ENCODE measurements around the gene MATN3.

MATN3 gene

DNA sequence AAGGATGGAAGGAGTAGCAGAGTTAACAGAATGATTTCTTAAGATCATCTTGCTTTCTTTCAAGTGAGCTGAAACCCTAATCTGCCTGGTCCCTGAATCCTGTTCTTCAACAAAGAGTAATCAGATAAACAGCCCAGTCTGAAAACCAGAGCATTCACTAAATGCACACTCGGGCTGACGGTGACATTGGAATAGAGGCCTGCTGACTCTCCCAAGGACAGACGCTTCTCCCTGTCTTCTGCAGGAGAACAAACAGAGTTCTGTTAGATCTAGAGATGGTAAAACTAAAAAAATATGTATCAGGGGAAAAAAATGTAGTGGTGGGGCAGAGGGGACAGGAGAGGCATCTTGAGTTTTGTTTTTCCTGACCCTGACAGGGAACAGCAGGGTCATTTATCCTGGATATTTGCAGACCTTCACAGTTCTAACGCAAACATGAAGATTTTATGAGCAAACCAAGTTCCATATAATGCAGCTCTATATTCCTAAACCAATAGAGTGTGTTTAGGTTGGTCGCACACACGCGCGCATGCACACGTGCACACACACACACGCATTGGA is 7.3 kb downstream of the MATN3 start:
- no peak for DNase-seq (ENCODE audit: low read depth)

DNA sequence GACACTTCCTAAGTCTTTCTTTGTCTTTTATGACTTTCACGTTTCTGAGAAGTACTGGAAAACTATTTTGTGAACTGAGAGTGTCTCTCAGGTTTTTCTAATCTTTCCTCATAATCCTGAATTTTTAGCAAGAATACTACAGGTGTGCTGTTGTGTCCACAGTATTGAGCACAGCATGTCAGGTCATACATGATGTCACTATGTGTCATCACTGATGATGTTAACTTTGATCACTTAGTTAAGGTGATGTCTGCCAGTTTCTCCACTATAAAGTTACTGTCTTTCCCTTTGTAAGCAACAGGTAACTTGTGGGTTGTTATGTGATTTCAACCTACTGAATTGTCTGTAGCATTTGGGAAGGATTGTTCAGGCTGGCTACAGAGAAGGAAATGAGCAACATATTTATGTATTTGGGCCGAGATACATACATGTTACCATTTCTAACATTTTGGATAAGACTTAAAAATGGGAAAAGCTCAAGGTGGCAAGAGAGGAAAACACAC is 11.1 kb downstream of the MATN3 start:
- no peak for DNase-seq (ENCODE audit: low read depth)

DNA sequence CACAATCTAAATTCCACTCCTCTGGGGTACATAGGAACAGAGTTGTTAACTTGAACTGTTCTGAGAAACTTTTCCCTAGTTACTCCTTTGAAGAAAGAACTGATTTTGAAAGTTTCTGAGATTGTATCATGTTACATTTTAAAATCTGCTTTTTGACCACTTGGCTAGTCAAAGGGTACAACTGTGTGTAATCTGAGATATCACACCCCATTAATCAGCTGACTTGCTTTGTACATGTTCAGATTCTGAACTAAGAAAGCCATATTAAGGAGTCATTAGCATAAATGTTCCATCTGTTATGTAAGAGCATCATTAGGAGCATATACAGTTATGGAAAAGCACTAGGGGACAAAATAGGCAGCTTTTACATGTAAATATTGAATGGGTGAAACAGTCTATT is 18.7 kb downstream of the MATN3 start:
- DNase-seq (ENCODE audit: low read depth): no peak

DNA sequence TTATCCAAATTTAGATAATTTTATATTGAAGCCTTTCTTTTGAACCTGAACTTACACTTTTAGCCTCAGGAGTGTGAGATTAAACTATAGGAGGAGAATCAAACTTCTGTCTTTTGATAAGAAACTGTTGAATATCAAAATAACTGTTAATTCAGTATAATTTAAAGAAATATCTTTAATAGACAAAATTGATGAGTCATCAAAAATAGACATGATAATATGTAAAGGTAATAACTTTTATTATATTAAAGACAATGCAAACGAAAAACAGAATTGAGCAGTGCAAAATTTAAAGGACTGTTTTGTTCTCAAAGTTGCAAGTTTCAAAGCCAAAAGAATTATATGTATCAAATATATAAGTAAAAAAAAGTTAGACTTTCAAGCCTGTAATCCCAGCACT is 20.6 kb downstream of the MATN3 start:
- DNase-seq (ENCODE audit: low read depth): no peak

DNA sequence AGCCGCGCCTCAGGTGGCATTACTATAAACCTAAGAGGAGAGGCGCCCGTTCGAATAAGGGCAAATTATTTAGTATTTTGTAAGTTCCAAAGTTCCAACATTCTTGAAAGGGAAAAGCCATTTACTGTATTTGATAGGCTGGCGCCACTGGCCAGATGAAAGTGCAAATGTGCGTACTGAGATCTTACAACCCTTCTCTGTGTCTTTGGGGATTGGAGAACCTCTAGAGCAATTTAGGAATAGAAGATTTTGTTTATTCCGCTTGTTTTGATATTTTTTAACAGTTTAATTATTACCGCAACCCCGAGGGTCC is 22.1 kb downstream of the MATN3 start:
- DNase-seq (ENCODE audit: low read depth): no peak

DNA sequence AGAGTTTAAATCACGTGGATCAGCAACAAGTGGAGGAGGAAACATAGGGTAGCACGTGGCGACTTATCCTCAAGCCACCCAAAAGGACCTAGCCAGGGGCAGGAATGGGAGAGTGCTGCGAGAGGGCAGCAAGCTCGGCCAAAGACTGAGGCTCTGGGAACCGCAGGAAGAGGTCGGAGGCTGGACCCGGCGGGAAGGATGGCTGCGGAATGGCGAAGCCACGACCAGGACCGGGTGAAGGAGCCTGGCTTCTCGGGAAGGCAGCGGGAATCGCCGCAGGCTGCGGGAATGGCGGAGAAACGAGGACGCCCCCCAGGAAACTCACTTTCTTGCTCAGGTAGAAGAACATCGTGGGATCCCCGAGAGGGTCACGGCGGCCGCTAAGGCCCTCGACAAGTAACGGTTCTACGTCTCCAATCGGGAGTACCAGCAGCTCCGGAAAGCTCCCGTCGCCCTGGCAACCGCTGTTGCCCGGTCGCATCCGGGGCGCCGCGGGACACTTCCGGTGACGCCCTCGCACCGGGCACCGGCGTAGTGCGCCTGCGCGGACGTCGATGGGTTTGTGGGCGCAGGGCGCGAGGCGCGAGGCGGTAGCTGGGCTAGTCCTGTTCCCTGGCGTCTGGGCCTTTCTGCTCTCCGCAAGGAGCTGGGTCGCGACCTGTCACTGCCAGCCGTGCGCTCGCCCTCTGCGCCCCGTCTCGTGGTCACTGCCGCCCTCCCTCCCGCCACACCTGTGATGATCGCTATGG is 22.6 kb downstream of the MATN3 start, which contains the start of gene WDR35:
Gene WDR35 (minus strand): TSS at position 439 of the 749 bp plus-strand sequence. CDS start 90 bp downstream, at position 349.
- DNase-seq (ENCODE audit: low read depth): peak; percentile 60

DNA sequence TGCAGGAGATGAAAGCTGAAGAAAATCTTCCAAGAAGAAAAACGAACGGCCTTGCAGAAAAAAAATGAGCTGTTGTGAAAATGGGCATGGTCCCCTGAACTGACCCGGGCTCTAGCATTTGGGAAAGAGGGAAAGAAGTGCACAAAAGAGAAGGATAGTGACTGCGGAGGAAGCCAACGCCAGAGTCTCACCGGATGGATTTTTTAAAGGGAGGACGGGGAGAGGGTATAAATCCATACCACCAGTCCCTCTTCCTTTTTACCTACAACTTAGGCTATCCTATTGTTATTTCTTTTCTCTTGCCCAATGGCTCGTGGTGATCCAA is 23.2 kb downstream of the MATN3 start:
- no peak for DNase-seq (ENCODE audit: low read depth)

DNA sequence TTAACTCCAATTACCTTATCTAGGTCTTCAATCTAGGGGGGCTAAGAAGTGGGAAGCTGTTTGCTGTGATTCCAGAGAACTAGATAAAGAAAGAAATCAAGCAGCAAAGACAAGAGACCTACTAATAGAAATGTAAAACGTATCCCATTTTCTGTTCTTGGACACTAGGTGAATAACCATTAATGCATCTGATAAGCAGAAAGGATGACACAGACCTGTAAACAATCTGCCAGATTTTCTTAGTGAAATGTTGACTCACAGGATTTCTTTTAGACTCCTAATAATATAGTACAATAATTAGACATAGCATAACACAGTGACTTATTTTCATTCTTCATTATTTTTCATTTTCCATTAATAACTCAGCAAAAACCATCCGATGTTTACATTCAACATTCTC is 23.9 kb downstream of the MATN3 start:
- DNase-seq (ENCODE audit: low read depth): no peak

DNA sequence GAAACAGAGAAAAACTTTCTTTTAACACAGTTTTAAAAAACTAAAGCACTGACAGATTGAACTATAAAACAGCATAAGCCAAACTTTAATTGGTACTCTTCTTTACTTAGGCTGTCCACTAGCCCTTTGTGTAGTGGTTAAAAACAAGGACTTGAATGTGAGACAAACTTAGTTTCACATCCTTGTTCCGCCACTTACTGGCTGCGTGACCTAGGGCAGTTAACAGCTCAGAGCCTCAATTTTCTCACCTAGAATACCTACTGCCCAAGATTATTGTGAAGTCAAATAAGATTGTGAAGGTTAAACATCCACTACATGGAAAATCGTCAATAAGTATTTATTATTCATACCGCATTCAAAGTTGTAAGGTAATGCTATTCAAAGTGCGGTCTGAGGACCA is 24.5 kb downstream of the MATN3 start:
- no peak for DNase-seq (ENCODE audit: low read depth)

DNA sequence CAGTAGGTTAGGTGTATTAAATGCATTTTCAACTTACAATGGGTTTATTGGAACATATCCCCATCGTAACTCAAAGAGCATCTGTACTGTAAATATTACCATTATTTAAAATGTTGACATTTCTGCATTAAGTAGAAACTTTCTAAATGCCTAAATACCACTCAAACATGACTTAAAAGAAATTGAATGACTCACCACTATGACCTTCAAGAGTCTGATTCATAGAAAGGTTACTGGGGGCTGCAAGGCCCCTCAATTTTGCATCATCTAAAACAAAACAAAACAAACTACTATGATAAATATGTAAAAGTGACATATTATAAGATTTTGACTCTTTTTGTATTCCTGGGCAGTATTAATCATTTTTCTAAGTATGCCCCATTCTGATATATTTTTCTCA is 30.2 kb downstream of the MATN3 start:
- no peak for DNase-seq (ENCODE audit: low read depth)

DNA sequence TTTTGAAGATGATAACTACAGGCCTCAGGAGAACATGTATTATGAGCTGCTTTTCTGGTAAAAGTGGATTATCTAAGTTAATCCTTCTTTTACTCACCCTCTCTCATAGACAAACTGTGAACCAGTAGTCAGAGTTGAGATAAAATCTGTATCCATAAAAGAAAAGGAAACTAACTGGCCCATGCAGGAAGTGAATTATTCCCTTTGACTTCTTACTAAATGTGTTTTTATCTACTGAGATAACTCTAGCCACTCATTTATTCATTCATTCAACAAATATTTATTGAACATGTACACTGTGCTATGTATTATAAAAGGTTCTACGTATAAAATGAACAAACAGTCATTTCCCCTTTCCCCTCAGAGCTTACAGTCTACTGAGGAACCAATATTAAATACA is 32.5 kb downstream of the MATN3 start:
- no peak for DNase-seq (ENCODE audit: low read depth)

DNA sequence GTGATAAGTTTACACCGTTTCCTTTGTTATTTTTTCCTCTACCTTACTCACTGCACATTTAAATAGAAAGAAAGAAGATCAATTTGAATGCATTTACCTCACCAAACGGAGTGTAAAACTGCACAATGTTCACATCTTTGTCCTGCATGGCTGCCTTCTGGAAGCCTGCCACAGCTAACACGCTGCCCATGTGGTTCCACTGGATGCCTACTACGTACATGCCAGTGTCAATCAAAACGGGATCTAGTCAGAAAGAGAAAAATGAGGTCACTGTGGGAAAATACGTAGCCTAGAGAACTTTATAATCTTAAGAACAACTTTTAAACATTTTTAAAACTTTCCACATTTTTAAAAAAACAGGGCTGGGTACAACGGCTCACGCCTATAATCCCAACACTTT is 39.0 kb downstream of the MATN3 start:
- no peak for DNase-seq (ENCODE audit: low read depth)

DNA sequence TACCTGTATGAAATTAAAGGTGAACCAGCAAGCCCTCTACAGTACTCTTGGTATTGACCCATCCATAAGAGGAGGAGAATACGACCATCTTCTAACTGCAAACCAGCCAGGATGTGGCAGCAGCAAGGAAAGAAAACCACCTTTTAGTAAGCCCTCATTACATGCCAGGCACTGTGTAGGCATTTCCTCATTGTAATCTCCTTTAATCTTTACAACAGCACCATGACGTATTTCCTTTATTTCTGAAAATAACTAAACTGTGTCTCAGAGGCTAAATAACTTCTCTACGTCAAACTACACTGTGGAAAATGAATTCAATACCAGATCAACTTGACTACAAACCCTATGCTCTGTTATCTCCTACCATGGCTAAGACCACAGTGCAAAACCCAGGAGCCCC is 40.8 kb downstream of the MATN3 start:
- no peak for DNase-seq (ENCODE audit: low read depth)

DNA sequence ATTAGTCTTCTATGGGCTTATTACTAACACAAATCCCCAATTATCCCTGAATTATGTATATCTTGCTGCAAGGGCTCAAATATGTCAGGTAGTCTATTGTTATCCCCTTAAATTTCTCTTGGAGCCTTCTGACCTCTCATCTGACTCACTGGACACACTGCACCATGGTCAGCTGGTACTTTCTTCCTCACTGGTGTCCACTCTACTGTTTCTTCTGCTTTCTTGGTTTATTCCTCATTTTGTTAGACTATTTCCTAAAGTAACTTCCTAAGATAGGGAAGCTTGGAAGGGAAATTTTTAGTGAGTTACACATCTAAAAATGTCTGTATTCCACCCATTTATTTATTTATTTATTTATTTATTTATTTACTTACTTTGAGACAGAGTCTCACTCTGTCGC is 49.1 kb downstream of the MATN3 start:
- DNase-seq (ENCODE audit: low read depth): no peak

DNA sequence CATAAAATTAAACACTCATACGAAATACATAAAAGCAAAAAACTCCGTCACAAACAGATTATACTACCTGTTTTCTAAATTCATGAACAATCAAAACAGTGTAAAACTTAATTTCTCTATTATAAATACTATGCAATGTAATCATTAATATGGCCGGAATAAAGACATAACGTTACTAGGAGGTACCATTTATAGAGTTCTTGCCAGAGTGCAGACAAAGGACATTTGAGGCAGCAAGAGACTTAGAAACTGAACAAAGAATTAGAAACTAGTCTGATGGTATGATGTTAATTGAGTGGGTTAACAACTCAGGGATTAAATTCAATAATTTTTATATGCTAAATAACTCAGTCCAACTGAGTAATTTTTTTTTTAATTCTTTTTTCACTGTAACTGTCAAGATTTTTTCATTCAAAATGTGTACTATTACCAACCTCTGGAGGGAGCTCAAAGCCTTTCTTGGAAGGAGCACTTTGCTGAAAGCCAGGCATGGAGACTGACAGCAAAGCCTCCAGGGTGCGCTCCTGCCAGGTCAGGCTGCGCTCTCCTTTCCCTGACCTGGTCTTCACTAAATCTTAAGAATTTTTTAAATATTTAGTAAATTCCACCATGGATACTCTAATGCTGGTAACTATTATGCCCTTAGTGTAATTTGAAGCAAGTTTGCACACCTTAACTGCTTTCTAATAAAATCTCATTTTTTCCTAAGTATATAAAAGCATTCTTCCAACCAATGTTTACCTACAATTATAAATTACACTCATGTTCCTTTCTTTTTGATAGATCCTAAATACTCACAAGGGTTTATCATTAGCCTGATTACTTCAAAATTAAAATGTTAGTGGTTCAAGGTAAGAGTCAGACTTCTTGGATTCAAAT is 56.7 kb downstream of the MATN3 start:
- peak; percentile 33 for DNase-seq (ENCODE audit: low read depth)

DNA sequence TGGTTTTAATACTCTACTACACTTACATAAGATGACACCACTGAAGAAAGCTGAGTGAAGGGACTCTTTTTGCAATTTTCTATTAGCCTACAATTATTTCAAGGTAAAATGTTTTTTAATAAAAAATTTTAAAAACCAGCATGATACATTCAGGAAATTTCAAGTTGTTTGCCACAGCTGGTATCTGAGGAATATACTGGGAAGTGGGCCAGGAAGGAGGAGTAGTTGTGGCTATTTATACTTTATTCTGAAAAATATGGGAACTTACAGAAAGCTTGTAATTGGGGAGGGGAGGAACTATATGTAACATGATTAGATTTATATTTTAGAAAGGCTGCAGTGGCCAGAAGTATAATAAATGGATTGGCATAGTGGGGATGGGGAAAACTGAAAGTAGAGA is 63.4 kb downstream of the MATN3 start:
- DNase-seq (ENCODE audit: low read depth): no peak

DNA sequence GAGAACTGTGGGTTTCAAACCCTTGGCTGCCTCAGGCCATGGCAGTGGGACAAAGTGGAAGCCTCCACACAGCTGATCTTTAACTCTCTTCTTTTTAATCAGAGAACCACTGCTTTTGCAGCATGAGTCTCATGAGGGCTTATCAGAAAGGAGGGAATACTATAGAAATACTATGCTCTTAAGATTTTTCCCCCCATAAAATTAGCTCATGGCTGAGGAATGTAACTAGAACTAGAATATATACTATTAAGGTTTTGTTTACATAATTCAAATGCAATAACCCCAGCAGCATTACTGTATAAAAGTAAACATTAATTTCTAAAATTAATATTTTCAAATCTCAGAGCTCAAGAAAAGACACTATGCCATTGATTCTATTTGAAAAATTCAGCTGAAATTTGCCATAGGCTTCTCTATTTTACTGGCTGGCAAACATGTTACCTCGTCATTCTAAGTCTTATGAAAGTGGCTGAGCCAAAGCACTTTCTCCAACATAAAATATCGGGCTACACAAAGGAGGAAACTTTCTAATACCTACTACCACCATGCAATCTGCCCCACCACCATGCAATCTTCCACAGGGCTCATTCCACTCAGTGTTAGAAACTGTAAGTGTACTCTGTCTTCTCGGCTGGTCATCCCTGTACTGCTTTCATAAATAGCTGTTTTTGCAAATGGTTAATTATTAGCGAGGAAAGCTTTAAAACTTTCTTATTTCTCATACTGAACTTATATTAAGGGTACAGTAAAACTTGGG is 65.1 kb downstream of the MATN3 start:
- no peak for DNase-seq (ENCODE audit: low read depth)

DNA sequence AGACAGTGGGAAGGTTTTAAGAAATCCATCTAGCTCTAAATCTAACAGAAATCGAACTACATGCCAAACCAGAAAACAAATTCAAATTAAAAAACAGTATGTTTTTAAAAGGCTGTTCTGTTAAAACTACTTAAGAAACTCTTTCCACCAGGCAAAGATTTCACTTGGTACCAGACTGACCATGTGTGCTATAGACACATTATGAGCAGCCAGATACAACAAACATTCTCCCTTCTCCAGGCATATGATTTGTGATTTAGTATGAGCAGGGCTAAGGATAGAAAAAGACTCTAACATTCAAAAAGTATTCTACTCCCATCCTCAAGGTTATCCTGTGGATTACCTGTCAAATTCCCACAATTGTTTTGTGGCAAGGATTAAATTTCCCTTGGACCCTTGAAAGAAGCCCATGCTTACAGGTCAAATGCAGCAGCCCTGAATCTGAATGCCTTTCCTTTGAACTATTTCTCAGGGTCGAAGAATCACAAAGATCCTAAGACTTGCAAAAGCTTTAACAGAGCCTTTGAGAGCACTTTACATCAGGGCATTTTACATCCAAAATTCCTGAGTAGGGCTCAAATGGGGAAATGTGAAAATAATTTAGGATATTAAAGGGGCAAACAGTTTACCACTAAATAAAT is 68.1 kb downstream of the MATN3 start:
- no peak for DNase-seq (ENCODE audit: low read depth)

DNA sequence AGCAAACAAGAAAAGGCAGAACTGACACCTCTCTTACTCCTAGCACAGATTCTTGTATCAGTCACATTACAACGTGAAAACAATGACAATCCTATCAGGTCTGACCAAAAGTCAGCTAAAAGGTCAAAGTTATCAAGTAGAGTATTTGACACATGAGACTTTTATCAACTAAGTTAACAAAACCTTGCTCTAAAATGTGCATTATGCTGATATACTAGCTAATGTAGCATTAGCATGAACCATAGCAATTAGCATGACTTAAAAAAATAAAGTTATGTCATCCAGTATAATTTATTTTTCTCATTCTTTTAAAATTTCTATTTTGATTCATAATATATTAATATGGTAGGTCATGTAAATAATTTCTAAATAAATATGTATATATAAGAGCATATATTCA is 69.3 kb downstream of the MATN3 start:
- DNase-seq (ENCODE audit: low read depth): no peak

DNA sequence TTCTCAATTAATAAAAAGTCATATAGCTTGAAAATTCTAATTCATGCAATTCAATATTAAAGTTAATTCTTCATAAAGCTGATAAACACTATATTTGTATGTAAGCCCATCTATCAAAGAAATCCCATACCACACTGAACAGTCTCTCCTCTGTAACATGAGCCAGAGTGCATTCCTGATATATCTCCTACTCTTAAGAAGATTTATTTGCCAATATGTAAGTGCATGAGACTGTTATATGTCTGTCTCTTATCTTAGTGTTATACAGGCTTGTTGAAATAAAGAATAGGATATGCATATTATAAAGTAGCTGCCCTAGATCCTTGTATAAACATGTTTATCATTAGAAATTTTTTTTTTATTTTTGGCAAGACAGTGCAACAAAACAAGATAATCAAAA is 70.3 kb downstream of the MATN3 start:
- DNase-seq (ENCODE audit: low read depth): no peak

All from CMK (cell line).